Colonic mucosa (tissue), 4 donors: Measurements from ENCODE around the gene SYNDIG1. TPM values are rescaled to one million over a fixed set of nuclear protein-coding genes. Genes with fewer than 3 reads are reported as not detected.

Experiments
- DNase-seq: peaks from one replicate; pipeline ENCODE4 v3.0.0-alpha.2; 2020
- H3K27ac ChIP-seq: fragments of 200-600 bp; one replicate; pipeline ENCODE4 v1.8.0; 2021
- H3K27me3 ChIP-seq: fragments of 200-600 bp; one replicate; pipeline ENCODE4 v1.8.0; 2021
- H3K36me3 ChIP-seq: fragments of 200-600 bp; one replicate; pipeline ENCODE4 v1.8.0; 2021
- H3K4me1 ChIP-seq: fragments of 200-600 bp; one replicate; pipeline ENCODE4 v1.8.0; 2021; ENCODE audit warnings: mild to moderate bottlenecking
- H3K4me3 ChIP-seq: fragments of 200-600 bp; one replicate; pipeline ENCODE4 v1.8.0; 2021
- H3K9ac ChIP-seq, 2 donors: one replicate each; pipeline ENCODE4 v1.7.0; 2013; ENCODE audit warnings: control low read depth in 2 of 2, low read depth in 2 of 2, low read length in 2 of 2
- H3K9me3 ChIP-seq: fragments of 200-600 bp; one replicate; pipeline ENCODE4 v1.8.0; 2021
- CTCF ChIP-seq: fragments of 200-600 bp; IDR thresholded peaks from one replicate; pipeline ENCODE4 v1.8.0; 2022; ENCODE audit warnings: antibody characterized with exemption, mild to moderate bottlenecking
- intact Hi-C: fragments of 100-400 bp; cut with DNase I; formaldehyde crosslinking; loops from one replicate; pipeline ENCODE4 v1.14.1; 2022
- total RNA-seq, 2 donors: library from RNA; stranded (reverse); fragmentation: NEBNext Ultra II Directional in 1 of 2; extraction: Animal tissue kit (Norgen Biotek cat#: 25700) in 1 of 2; gene quantifications; one replicate each; pipeline ENCODE4 v1.2.1, GENCODE V29; 2021
- donor health status: healthy.
- donor health status: DM: no; HTN: no; CAD: no.
- donor health status: DM: no; HTN: no; CAD: no.

Gene SYNDIG1
- total RNA-seq, 2 donors from 2014 or later, result 0.10 to 0.19 TPM

GRCh38 chr20:24670341-24670872, 201.0 kb downstream of the SYNDIG1 start:
- Histone ChIP-seq H3K9ac (no peak overlapping the region), H3K4me3 (no peak overlapping the region), H3K4me1 (no peaks in the 10 kb centered on the region), H3K27me3 (no peaks in the 10 kb centered on the region), H3K36me3 (no peaks in the 10 kb centered on the region), H3K9me3 (no peaks in the 10 kb centered on the region), H3K27ac (no peak overlapping the region)
- intact Hi-C loops, result no loop called here
- TF ChIP-seq CTCF, result no peak
- DNase-seq, result no peak

GRCh38 chr20:24670981-24671380, 201.6 kb downstream of the SYNDIG1 start:
- TF ChIP-seq CTCF, result no peak
- H3K36me3 ChIP-seq, result no peaks in the 10 kb centered on the region

GRCh38 chr20:24672181-24672880, 202.9 kb downstream of the SYNDIG1 start:
- no peak for DNase-seq
- TF ChIP-seq CTCF, result no peak
- Histone ChIP-seq H3K27ac (no peak overlapping the region), H3K9me3 (no peaks in the 10 kb centered on the region), H3K4me3 (no peak overlapping the region), H3K27me3 (no peaks in the 10 kb centered on the region), H3K36me3 (no peaks in the 10 kb centered on the region), H3K4me1 (no peaks in the 10 kb centered on the region), H3K9ac (no peak overlapping the region)
- intact Hi-C loops, result no loop called here

More at GRCh38 chr20:24670981-24671380, 201.6 kb downstream of the SYNDIG1 start:
- no peaks in the 10 kb centered on the region for H3K27me3 ChIP-seq
- H3K9me3 ChIP-seq, result no peaks in the 10 kb centered on the region
- no peak overlapping the region for H3K27ac ChIP-seq
- no peak overlapping the region for H3K9ac ChIP-seq
- H3K4me3 ChIP-seq, result no peak overlapping the region
- no peak for DNase-seq
- intact Hi-C loops, result no loop called here
- no peaks in the 10 kb centered on the region for H3K4me1 ChIP-seq

- Histone ChIP-seq H3K36me3 (no peaks in the 10 kb centered on the region), H3K4me3 (no peak overlapping the region), H3K4me1 (no peaks in the 10 kb centered on the region), H3K9me3 (no peaks in the 10 kb centered on the region), H3K9ac (no peak overlapping the region), H3K27ac (no peak overlapping the region), H3K27me3 (no peaks in the 10 kb centered on the region)
- TF ChIP-seq CTCF, result no peak
- DNase-seq, result no peak
- intact Hi-C loops, result no loop called here
Measured at GRCh38 chr20:24672886-24673677, 203.7 kb downstream of the SYNDIG1 start.

- intact Hi-C loops, result no loop called here
- H3K36me3 ChIP-seq, result no peaks in the 10 kb centered on the region
- no peaks in the 10 kb centered on the region for H3K4me1 ChIP-seq
- no peak overlapping the region for H3K27ac ChIP-seq
- no peak overlapping the region for H3K4me3 ChIP-seq
- TF ChIP-seq CTCF, result no peak
- H3K9me3 ChIP-seq, result no peaks in the 10 kb centered on the region
- no peak for DNase-seq
- H3K9ac ChIP-seq, result no peak overlapping the region
- H3K27me3 ChIP-seq, result no peaks in the 10 kb centered on the region
Measured at GRCh38 chr20:24673678-24674570, 204.5 kb downstream of the SYNDIG1 start.
